Esophagus squamous epithelium (tissue), 5 donors: Measurements from ENCODE around the gene ABCC1. TPM values are rescaled to one million over a fixed set of nuclear protein-coding genes. Genes with fewer than 3 reads are reported as not detected.

ENCODE experiments used
- DNase-seq: peaks from one replicate; lab custom pipeline; 2025; lab: John Stamatoyannopoulos, UW
- H3K27ac ChIP-seq, 4 donors: fragments of 200-600 bp; sonication (generic); one replicate each; pipeline ENCODE4 v1.5.1; 2016 to 2019; ENCODE audit warnings: mild to moderate bottlenecking in 1 of 4
- H3K27me3 ChIP-seq, 4 donors: fragments of 200-600 bp; sonication (generic); 1 replicate in 3 of 4; 2 replicates in 1 of 4; pipeline versions ENCODE4 v1.5.1 to v1.6.0; 2017 to 2021; ENCODE audit warnings: antibody characterized with exemption in 1 of 4
- H3K36me3 ChIP-seq, 3 donors: fragments of 200-600 bp; sonication (generic); one replicate each; pipeline ENCODE4 v1.5.1; 2016 to 2019
- H3K4me1 ChIP-seq, 3 donors: fragments of 200-600 bp; sonication (generic); one replicate each; pipeline ENCODE4 v1.5.1; 2017 to 2019
- H3K4me3 ChIP-seq, 4 donors: fragments of 200-600 bp; sonication (generic); 1 replicate in 3 of 4; 2 replicates in 1 of 4; pipeline ENCODE4 v1.5.1; 2016 to 2019; ENCODE audit warnings: mild to moderate bottlenecking in 2 of 4, moderate library complexity in 1 of 4
- H3K9me3 ChIP-seq, 3 donors: fragments of 200-600 bp; sonication (generic); one replicate each; pipeline ENCODE4 v1.5.1; 2016 to 2019
- POLR2A ChIP-seq, 4 donors: fragments of 450-650 bp; IDR thresholded peaks; one replicate each; pipeline ENCODE4 v1.6.1; 2017; ENCODE audit warnings: antibody characterized with exemption in 4 of 4, mild to moderate bottlenecking in 4 of 4, moderate library complexity in 3 of 4
- WGBS, 2 donors: methylation state at CpG; one replicate each; pipeline ENCODE4 v1.1.5; 2018; 5-methylcytosine and 5-hydroxymethylcytosine counted together
- intact Hi-C: fragments of 100-400 bp; cut with DNase I; formaldehyde crosslinking; loops from one replicate; pipeline ENCODE4 v1.15.0; 2022
- total RNA-seq, 4 donors: library from RNA; depleted of rRNA; stranded (reverse); fragments of >200 nt; gene quantifications; one replicate each; pipeline ENCODE4 v1.1.0, GENCODE V29; 2016
- TF ChIP-seq, protein P1 (sequence below), 6 experiments: fragments of 450-650 bp in 4 of 6; fragments of 200-600 bp in 2 of 6; sonication (generic) in 2 of 6; IDR thresholded peaks; one replicate each; pipeline ENCODE4 v1.5.1; 2016 to 2019; ENCODE audit warnings: antibody characterized with exemption in 6 of 6, mild to moderate bottlenecking in 4 of 6, moderate library complexity in 4 of 6
- donor health status: DM: yes; HTN: yes; CAD: no.

Gene ABCC1
- total RNA-seq, 4 donors from 2014 or later, result 22.9 to 56.7 (median 46.9) TPM

DNA sequence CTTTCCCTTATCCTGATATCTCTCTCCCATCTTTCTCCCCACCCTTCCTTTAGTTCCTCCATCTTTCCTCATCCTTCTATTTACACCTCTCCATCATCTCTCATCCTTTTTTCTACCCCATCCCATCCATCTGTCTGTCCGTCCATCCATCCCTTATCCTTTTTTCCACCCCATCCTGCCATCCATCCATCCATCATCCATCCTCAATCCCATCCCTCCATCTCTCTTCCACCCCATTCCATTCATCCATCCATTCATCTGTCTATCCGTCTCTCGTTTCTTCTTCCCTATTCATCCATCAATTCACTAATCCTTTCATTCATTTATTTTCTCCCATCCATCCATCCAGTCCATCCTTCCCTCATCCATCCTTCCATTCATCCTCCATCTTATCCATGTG lies 205.8 kb downstream of the ABCC1 start:
- Histone ChIP-seq H3K27me3 (no peaks in the 10 kb centered on the region), H3K27ac (no peak overlapping the region), H3K4me1 (peaks cover 0 to 16% (median 4%) of the 10 kb centered on the region in 3 donors), H3K4me3 (no peak overlapping the region), H3K36me3 (no peaks in the 10 kb centered on the region), H3K9me3 (peaks cover 0 to 11% (median 0%) of the 10 kb centered on the region in 3 donors)
- intact Hi-C loops, result no loop called here
- no peak for DNase-seq
- WGBS, 2 donors, result 88 to 92% methylated on average over 3 of the region's 3 CpGs
- no peak for TF ChIP-seq POLR2A (IDR thresholded peaks at IDR 0.05)
- TF ChIP-seq, protein P1, sequence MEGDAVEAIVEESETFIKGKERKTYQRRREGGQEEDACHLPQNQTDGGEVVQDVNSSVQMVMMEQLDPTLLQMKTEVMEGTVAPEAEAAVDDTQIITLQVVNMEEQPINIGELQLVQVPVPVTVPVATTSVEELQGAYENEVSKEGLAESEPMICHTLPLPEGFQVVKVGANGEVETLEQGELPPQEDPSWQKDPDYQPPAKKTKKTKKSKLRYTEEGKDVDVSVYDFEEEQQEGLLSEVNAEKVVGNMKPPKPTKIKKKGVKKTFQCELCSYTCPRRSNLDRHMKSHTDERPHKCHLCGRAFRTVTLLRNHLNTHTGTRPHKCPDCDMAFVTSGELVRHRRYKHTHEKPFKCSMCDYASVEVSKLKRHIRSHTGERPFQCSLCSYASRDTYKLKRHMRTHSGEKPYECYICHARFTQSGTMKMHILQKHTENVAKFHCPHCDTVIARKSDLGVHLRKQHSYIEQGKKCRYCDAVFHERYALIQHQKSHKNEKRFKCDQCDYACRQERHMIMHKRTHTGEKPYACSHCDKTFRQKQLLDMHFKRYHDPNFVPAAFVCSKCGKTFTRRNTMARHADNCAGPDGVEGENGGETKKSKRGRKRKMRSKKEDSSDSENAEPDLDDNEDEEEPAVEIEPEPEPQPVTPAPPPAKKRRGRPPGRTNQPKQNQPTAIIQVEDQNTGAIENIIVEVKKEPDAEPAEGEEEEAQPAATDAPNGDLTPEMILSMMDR (IDR thresholded peaks at IDR 0.05), result no peak

DNA sequence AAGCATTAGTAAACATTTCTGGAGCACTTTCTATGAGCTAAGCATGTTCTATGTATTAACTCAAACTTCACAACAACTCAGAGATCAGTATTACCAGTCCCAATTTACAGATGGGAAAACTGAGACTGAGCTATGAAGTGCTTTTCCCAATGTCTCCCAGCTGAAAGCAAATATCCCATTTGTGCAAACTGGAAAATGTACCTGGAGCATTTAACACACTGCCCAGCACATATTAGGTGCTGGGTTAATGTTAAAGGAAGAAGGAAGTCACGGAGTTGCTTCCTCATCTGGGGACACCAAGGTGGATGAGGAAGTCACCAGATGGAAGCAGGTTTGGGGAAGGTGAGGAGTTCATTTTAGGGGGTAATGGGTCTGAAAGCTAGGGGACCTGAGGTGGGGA lies 207.8 kb downstream of the ABCC1 start:
- no peaks in the 10 kb centered on the region for H3K27me3 ChIP-seq
- H3K27ac ChIP-seq, result no peak overlapping the region
- WGBS, 2 donors, result 69 to 80% methylated on average over 1 of the region's 1 CpG
- peaks cover 0 to 11% (median 0%) of the 10 kb centered on the region in 3 donors for H3K9me3 ChIP-seq
- no peaks in the 10 kb centered on the region for H3K36me3 ChIP-seq
- H3K4me3 ChIP-seq, result no peak overlapping the region
- intact Hi-C loops, result no loop called here
- no peaks in the 10 kb centered on the region for H3K4me1 ChIP-seq
- no peak for DNase-seq
- TF ChIP-seq, protein P1 (IDR thresholded peaks at IDR 0.05), result no peak
- no peak for TF ChIP-seq POLR2A (IDR thresholded peaks at IDR 0.05)

- no peak overlapping the region for H3K4me3 ChIP-seq
- no peaks in the 10 kb centered on the region for H3K27me3 ChIP-seq
- no peaks in the 10 kb centered on the region for H3K4me1 ChIP-seq
- no peak for DNase-seq
- H3K27ac ChIP-seq, result no peak overlapping the region
- H3K9me3 ChIP-seq, result peaks cover 0 to 11% (median 0%) of the 10 kb centered on the region in 3 donors
- TF ChIP-seq POLR2A (IDR thresholded peaks at IDR 0.05), result no peak
- TF ChIP-seq, protein P1 (IDR thresholded peaks at IDR 0.05), result no peak
- WGBS, 2 donors, result 76 to 94% methylated on average over 4 of the region's 4 CpGs
- intact Hi-C loops, result no loop called here
- H3K36me3 ChIP-seq, result no peaks in the 10 kb centered on the region
Measured at GRCh38 chr16:16158082-16158658, 208.8 kb downstream of the ABCC1 start.

- no peak for DNase-seq
- H3K27ac ChIP-seq, result no peak overlapping the region
- intact Hi-C loops, result no loop called here
Measured at GRCh38 chr16:16158741-16159374, 209.4 kb downstream of the ABCC1 start.

DNA sequence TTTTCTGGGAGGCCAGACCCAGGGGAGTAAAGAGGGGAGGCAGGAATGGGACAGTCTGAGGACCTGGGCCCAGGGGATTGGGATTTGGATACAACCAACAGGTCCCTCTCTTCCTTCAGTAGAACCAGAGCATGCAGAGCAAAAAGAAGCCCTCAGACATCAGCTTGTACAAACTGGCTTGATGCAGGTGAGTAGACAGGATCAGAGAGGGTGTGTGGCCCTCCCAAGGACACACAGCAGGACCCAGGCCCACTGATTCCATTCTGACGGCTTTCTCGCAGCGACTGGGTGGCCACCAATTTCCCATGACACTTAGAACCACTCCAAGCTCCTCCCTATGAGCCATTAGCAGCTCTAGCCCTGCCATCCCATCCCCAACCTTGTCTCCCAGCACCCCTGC lies 210.2 kb downstream of the ABCC1 start:
- no peak overlapping the region for H3K27ac ChIP-seq
- no peak overlapping the region for H3K4me3 ChIP-seq
- 89 to 90% methylated on average over 3 of the region's 3 CpGs for WGBS, 2 donors
- no peaks in the 10 kb centered on the region for H3K36me3 ChIP-seq
- peaks cover 0 to 11% (median 0%) of the 10 kb centered on the region in 3 donors for H3K9me3 ChIP-seq
- no peaks in the 10 kb centered on the region for H3K27me3 ChIP-seq
- intact Hi-C loops, result no loop called here
- TF ChIP-seq, protein P1 (IDR thresholded peaks at IDR 0.05), result no peak
- TF ChIP-seq POLR2A (IDR thresholded peaks at IDR 0.05), result no peak
- no peaks in the 10 kb centered on the region for H3K4me1 ChIP-seq
- no peak for DNase-seq

More at GRCh38 chr16:16158741-16159374, 209.4 kb downstream of the ABCC1 start:
- H3K27me3 ChIP-seq, result no peaks in the 10 kb centered on the region
- H3K9me3 ChIP-seq, result peaks cover 0 to 11% (median 0%) of the 10 kb centered on the region in 3 donors
- no peaks in the 10 kb centered on the region for H3K4me1 ChIP-seq
- H3K4me3 ChIP-seq, result no peak overlapping the region
- 62 to 78% methylated on average over 3 of the region's 3 CpGs for WGBS, 2 donors
- H3K36me3 ChIP-seq, result no peaks in the 10 kb centered on the region
- no peak for TF ChIP-seq POLR2A (IDR thresholded peaks at IDR 0.05)
- TF ChIP-seq, protein P1 (IDR thresholded peaks at IDR 0.05), result no peak
